Uterus (tissue), 4 donors: ENCODE measurements around the gene METAP1D. TPM values are rescaled to one million over a fixed set of nuclear protein-coding genes. Genes with fewer than 3 reads are reported as not detected.

Source experiments
- DNase-seq, 2 donors: peaks; one replicate each; pipeline ENCODE4 v3.0.0-alpha.2; 2019 to 2020
- H3K27ac ChIP-seq, 2 donors: fragments of 200-600 bp; sonication (generic); 1 replicate in 1 of 2; 2 replicates in 1 of 2; pipeline ENCODE4 v1.5.1; 2016 to 2018
- H3K27me3 ChIP-seq, 2 donors: fragments of 200-600 bp; sonication (generic); one replicate each; pipeline ENCODE4 v1.5.1; 2018 to 2019; ENCODE audit warnings: control low read depth in 1 of 2
- H3K36me3 ChIP-seq, 2 donors: fragments of 200-600 bp; sonication (generic); one replicate each; pipeline ENCODE4 v1.5.1; 2019; ENCODE audit warnings: control low read depth in 1 of 2
- H3K4me1 ChIP-seq, 2 donors: fragments of 200-600 bp; sonication (generic); one replicate each; pipeline ENCODE4 v1.5.1; 2018 to 2019; ENCODE audit warnings: control low read depth in 1 of 2
- H3K4me3 ChIP-seq, 2 donors: fragments of 200-600 bp; sonication (generic); 1 replicate in 1 of 2; 2 replicates in 1 of 2; pipeline ENCODE4 v1.5.1; 2018 to 2019; ENCODE audit warnings: mild to moderate bottlenecking in 1 of 2
- H3K9me3 ChIP-seq, 2 donors: fragments of 200-600 bp; sonication (generic); one replicate each; pipeline ENCODE4 v1.5.1; 2019; ENCODE audit warnings: control low read depth in 1 of 2
- CTCF ChIP-seq, 4 experiments: fragments of 200-600 bp in 2 of 4; fragments of 450-650 bp in 2 of 4; sonication (generic) in 2 of 4; IDR thresholded peaks; one replicate each; pipeline ENCODE4 v1.5.1; 2016 to 2019; ENCODE audit warnings: antibody characterized with exemption in 4 of 4, mild to moderate bottlenecking in 2 of 4, moderate library complexity in 1 of 4
- POLR2A ChIP-seq, 2 donors: fragments of 450-650 bp; IDR thresholded peaks; one replicate each; pipeline ENCODE4 v1.6.1; 2016; ENCODE audit warnings: antibody characterized with exemption in 2 of 2, mild to moderate bottlenecking in 1 of 2, moderate library complexity in 1 of 2
- intact Hi-C: fragments of 100-400 bp; cut with DNase I; formaldehyde crosslinking; loops from one replicate; pipeline ENCODE4 v1.15.1; 2023; ENCODE audit warnings: low total_unique reads
- total RNA-seq, 4 donors: library from RNA; depleted of rRNA in 3 of 4; stranded (reverse); fragments of >200 nt in 3 of 4; gene quantifications; one replicate each; pipeline versions ENCODE4 v1.1.0 to v1.2.4, GENCODE V29; 2014 to 2023
- donor health status: DM: yes; HTN: yes; CAD: no.

Gene METAP1D
- total RNA-seq, 4 donors from 2014 or later, result 7.9 to 38.2 (median 15.8) TPM

GRCh38 chr2:172128484-172128883 is 128.7 kb downstream of the METAP1D start:
- H3K9me3 ChIP-seq, result no peaks in the 10 kb centered on the region
- no peaks in the 10 kb centered on the region for H3K36me3 ChIP-seq
- no peaks in the 10 kb centered on the region for H3K27me3 ChIP-seq
- intact Hi-C loops, result no loop called here
- H3K27ac ChIP-seq, result no peak overlapping the region
- no peaks in the 10 kb centered on the region for H3K4me1 ChIP-seq
- DNase-seq, result no peak
- no peak overlapping the region for H3K4me3 ChIP-seq
- no peak for TF ChIP-seq CTCF (IDR thresholded peaks at IDR 0.05)
- no peak for TF ChIP-seq POLR2A (IDR thresholded peaks at IDR 0.05)

GRCh38 chr2:172129404-172129803 is 129.7 kb downstream of the METAP1D start:
- Histone ChIP-seq H3K4me3 (no peak overlapping the region), H3K4me1 (no peaks in the 10 kb centered on the region), H3K27ac (no peak overlapping the region), H3K27me3 (no peaks in the 10 kb centered on the region), H3K36me3 (no peaks in the 10 kb centered on the region), H3K9me3 (no peaks in the 10 kb centered on the region)
- no peak for DNase-seq
- intact Hi-C loops, result no loop called here
- TF ChIP-seq POLR2A (IDR thresholded peaks at IDR 0.05) (no peak), CTCF (IDR thresholded peaks at IDR 0.05) (no peak)

Other genes with a start within 250 kb of the METAP1D start
- gene SLC25A12, start 105.7 kb upstream of the METAP1D start, total RNA-seq, result 10 to 100 TPM; 25.9 to 69.4 (median 35.3) TPM
- 10 to 100 TPM; 27.9 to 60.9 (median 36.9) TPM for gene HAT1, start 77.5 kb upstream of the METAP1D start, total RNA-seq
- gene DLX1, start 85.6 kb downstream of the METAP1D start, total RNA-seq, result under 1 TPM in 1 of 4 donors, not detected in 3; 0.14 TPM
- gene DLX2, start 102.9 kb downstream of the METAP1D start, total RNA-seq, result not detected